Activated CD8-positive, alpha-beta memory T cell treated with anti-CD3 and anti-CD28 coated beads for 36 hours (primary cell): ENCODE results near the gene SOX18. TPM values are rescaled to one million over a fixed set of nuclear protein-coding genes. Genes with fewer than 3 reads are reported as not detected.

ENCODE experiments used
- CTCF ChIA-PET: fragments of 350-600 bp; sonication (Branson Sonifier 250); formaldehyde crosslinking; loops from one replicate; lab custom pipeline; 2021; ENCODE audit warnings: antibody characterized with exemption; lab: Charles Lee
- POLR2A ChIA-PET: fragments of 350-600 bp; sonication (Branson Sonifier 250); formaldehyde crosslinking; loops from one replicate; lab custom pipeline; 2021; ENCODE audit warnings: antibody characterized with exemption; lab: Charles Lee
- total RNA-seq, 2 experiments: library from RNA; stranded (reverse); gene quantifications; one replicate each; pipeline ENCODE4 v1.2.3, GENCODE V29; 2021

The SOX18 gene
- total RNA-seq, 2 experiments from 2014 or later = not detected

- ChIA-PET POLR2A (no interaction called here), CTCF (no interaction called here)
Measured at GRCh38 chr20:64047968-64048401, 1.5 kb downstream of the SOX18 start.

GRCh38 chr20:64047046-64047389 lies 2.4 kb downstream of the SOX18 start:
- POLR2A ChIA-PET = no interaction called here

GRCh38 chr20:64045346-64046011 lies 4.0 kb downstream of the SOX18 start:
- ChIA-PET POLR2A (no interaction called here), CTCF (no interaction called here)

More at GRCh38 chr20:64047046-64047389, 2.4 kb downstream of the SOX18 start:
- CTCF ChIA-PET = interaction anchor here (0.7 to 0.8 kb wide), 2 partner anchors 9 to 339 kb away, joined by 3 to 4 read pairs; partner anchors contain the start of genes ARFRP1 and ZGPAT

GRCh38 chr20:64044484-64045247 lies 4.8 kb downstream of the SOX18 start:
- ChIA-PET CTCF (no interaction called here), POLR2A (no interaction called here)

GRCh38 chr20:64043768-64044167 lies 5.7 kb downstream of the SOX18 start:
- POLR2A ChIA-PET = no interaction called here
- CTCF ChIA-PET = interaction anchor here (1.2 kb wide), 2 partner anchors 14 to 18 kb away, joined by 3 to 5 read pairs; no protein-coding TSS in a partner anchor

GRCh38 chr20:64042054-64042781 lies 7.2 kb downstream of the SOX18 start:
- CTCF ChIA-PET = interaction anchor here (1.1 to 6.1 kb wide), 3 partner anchors 18 to 140 kb away, joined by 3 to 67 read pairs (median 8); partner anchors contain the start of genes PRPF6 and TCEA2
- POLR2A ChIA-PET = no interaction called here

- ChIA-PET POLR2A (no interaction called here), CTCF (interaction anchor here (1.1 to 6.2 kb wide), 4 partner anchors 18 to 139 kb away, joined by 3 to 67 read pairs (median 23); partner anchors contain the start of genes PRPF6 and TCEA2)
Measured at GRCh38 chr20:64041781-64042053, 7.7 kb downstream of the SOX18 start.

GRCh38 chr20:64041040-64041780 lies 8.2 kb downstream of the SOX18 start:
- CTCF ChIA-PET = interaction anchor here (1.1 to 6.2 kb wide), 5 partner anchors 13 to 139 kb away, joined by 3 to 67 read pairs (median 8); partner anchors contain the start of genes PRPF6 and TCEA2
- POLR2A ChIA-PET = no interaction called here

GRCh38 chr20:64040231-64041039 lies 9.0 kb downstream of the SOX18 start:
- CTCF ChIA-PET = interaction anchor here (1.3 to 6.2 kb wide), 7 partner anchors 14 to 80 kb away, joined by 5 to 67 read pairs (median 10); partner anchors contain the start of genes LKAAEAR1, PRPF6, SAMD10 and TCEA2

GRCh38 chr20:64039293-64040160 lies 9.9 kb downstream of the SOX18 start:
- POLR2A ChIA-PET = interaction anchor here (1.0 to 1.7 kb wide), 2 partner anchors 57 to 59 kb away, joined by 3 to 13 read pairs; partner anchors contain the start of genes PRPF6 and SAMD10
- CTCF ChIA-PET = interaction anchor here (0.9 to 6.2 kb wide), 22 partner anchors 9 to 265 kb away, joined by 3 to 67 read pairs (median 5); partner anchors contain the start of genes LKAAEAR1, OPRL1, PRPF6 and RGS19

More at GRCh38 chr20:64040231-64041039, 9.0 kb downstream of the SOX18 start:
- POLR2A ChIA-PET = interaction anchor here (1.0 kb wide), 1 partner anchor 58 kb away, joined by 3 read pairs; no protein-coding TSS in a partner anchor

- POLR2A ChIA-PET = interaction anchor here (0.8 to 1.7 kb wide), 4 partner anchors 56 to 517 kb away, joined by 3 to 13 read pairs (median 6); partner anchors contain the start of genes PRPF6 and SAMD10
- CTCF ChIA-PET = interaction anchor here (0.6 to 6.2 kb wide), 34 partner anchors 8 to 412 kb away, joined by 3 to 67 read pairs (median 4); partner anchors contain the start of genes GMEB2, LKAAEAR1, OPRL1 and PRPF6
Measured at GRCh38 chr20:64038565-64039292, 10.7 kb downstream of the SOX18 start.

GRCh38 chr20:64038224-64038564 lies 11.2 kb downstream of the SOX18 start:
- CTCF ChIA-PET = interaction anchor here (0.7 to 6.2 kb wide), 28 partner anchors 8 to 411 kb away, joined by 3 to 67 read pairs (median 5); partner anchors contain the start of genes GMEB2, LKAAEAR1, OPRL1 and PRPF6
- POLR2A ChIA-PET = interaction anchor here (0.8 to 1.7 kb wide), 4 partner anchors 55 to 517 kb away, joined by 3 to 13 read pairs (median 6); partner anchors contain the start of genes PRPF6 and SAMD10

GRCh38 chr20:64037498-64038213 lies 11.8 kb downstream of the SOX18 start:
- ChIA-PET CTCF (interaction anchor here (0.7 to 6.2 kb wide), 22 partner anchors 8 to 251 kb away, joined by 3 to 67 read pairs (median 5); partner anchors contain the start of genes LKAAEAR1, OPRL1, PRPF6 and RGS19), POLR2A (interaction anchor here (0.8 to 1.7 kb wide), 4 partner anchors 55 to 516 kb away, joined by 3 to 13 read pairs (median 6); partner anchors contain the start of genes PRPF6, SAMD10 and UCKL1)

- ChIA-PET POLR2A (interaction anchor here (1.1 kb wide), 1 partner anchor 80 kb away, joined by 3 read pairs; the partner anchor contains the start of gene UCKL1), CTCF (interaction anchor here (1.2 to 6.2 kb wide), 8 partner anchors 23 to 83 kb away, joined by 4 to 67 read pairs (median 15); partner anchors contain the start of genes OPRL1, PRPF6, RGS19 and SAMD10)
Measured at GRCh38 chr20:64037199-64037497, 12.3 kb downstream of the SOX18 start.
